Activated CD4-positive, CD25-positive, alpha-beta regulatory T cell treated with anti-CD3 and anti-CD28 coated beads, Interleukin-2, amount 50 U/mL, for 72 hours (primary cell): ENCODE data around the gene FRMD6.
A peak's percentile ranks its signal among the peaks of the same experiment; 100 is the strongest.
"Not testable (repeated sequence)": the region's sequence is repeated elsewhere in the genome, so short reads cannot be mapped to it uniquely, and the experiment has no call there.

ENCODE experiments used
- DNase-seq: peaks from one replicate; pipeline ENCODE4 v3.0.0; 2021

The FRMD6 gene

GRCh38 chr14:51727526-51727925, 75.8 kb downstream of the FRMD6 start:
- no peak for DNase-seq

GRCh38 chr14:51730098-51730497, 78.4 kb downstream of the FRMD6 start:
- no peak for DNase-seq

GRCh38 chr14:51730684-51731083, 79.0 kb downstream of the FRMD6 start:
- DNase-seq: no peak

GRCh38 chr14:51732494-51733112, 80.9 kb downstream of the FRMD6 start:
- DNase-seq: no peak

- no peak for DNase-seq
Observed at GRCh38 chr14:51733147-51733546, 81.4 kb downstream of the FRMD6 start.

GRCh38 chr14:51735851-51736250, 84.1 kb downstream of the FRMD6 start:
- DNase-seq: no peak

GRCh38 chr14:51738754-51739153, 87.0 kb downstream of the FRMD6 start:
- DNase-seq: no peak

GRCh38 chr14:51743588-51744000, 91.9 kb downstream of the FRMD6 start:
- no peak for DNase-seq

- no peak for DNase-seq
Observed at GRCh38 chr14:51744372-51745130, 92.8 kb downstream of the FRMD6 start.

- DNase-seq: not testable (repeated sequence)
Observed at GRCh38 chr14:51746823-51747222, 95.1 kb downstream of the FRMD6 start.

GRCh38 chr14:51750542-51750941, 98.8 kb downstream of the FRMD6 start:
- DNase-seq: no peak

- DNase-seq: not testable (repeated sequence)
Observed at GRCh38 chr14:51751611-51752345, 100.1 kb downstream of the FRMD6 start.

GRCh38 chr14:51757756-51758155, 106.0 kb downstream of the FRMD6 start:
- not testable (repeated sequence) for DNase-seq

GRCh38 chr14:51759950-51760349, 108.2 kb downstream of the FRMD6 start:
- no peak for DNase-seq

- DNase-seq: not testable (repeated sequence)
Observed at GRCh38 chr14:51765726-51766125, 114.0 kb downstream of the FRMD6 start.

- DNase-seq: not testable (repeated sequence)
Observed at GRCh38 chr14:51766586-51766985, 114.9 kb downstream of the FRMD6 start.

- DNase-seq: not testable (repeated sequence)
Observed at GRCh38 chr14:51769261-51769660, 117.6 kb downstream of the FRMD6 start.

- DNase-seq: no peak
Observed at GRCh38 chr14:51774209-51774608, 122.5 kb downstream of the FRMD6 start.

- DNase-seq: no peak
Observed at GRCh38 chr14:51776102-51776894, 124.6 kb downstream of the FRMD6 start.

- DNase-seq: peak; percentile 75
Observed at GRCh38 chr14:51780006-51780692, 128.4 kb downstream of the FRMD6 start.
